ENCODE measurements around the gene LBHD1.

DNA sequence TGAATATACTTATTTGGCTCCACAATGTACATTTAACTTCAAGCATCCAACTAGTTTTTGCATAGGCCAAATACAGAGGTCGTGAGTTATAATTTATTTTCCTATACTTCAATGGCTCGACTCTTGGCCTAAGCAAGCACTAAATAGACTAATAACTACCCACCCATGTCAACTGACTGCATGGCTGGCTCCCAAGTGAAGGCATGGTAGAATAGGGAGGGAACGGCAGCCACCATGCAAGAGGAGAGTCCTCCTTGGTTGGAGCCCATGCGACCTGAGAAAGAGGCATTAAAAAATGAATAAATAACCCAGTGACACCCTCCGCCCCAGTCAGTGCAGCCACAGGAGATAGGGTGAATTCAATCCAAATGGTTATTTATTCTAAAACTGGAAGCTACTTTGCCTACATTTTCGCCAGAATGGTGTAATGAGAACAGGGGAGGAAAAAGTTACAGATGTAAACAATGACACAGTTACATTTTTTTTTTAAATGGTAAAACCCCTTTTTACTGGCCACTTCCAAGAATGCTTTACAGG lies 40.3 kb upstream of the LBHD1 start:
- no peak for TF ChIP-seq TARDBP (IDR thresholded peaks at IDR 0.05)
- TF ChIP-seq SUZ12 (IDR thresholded peaks at IDR 0.05): no peak
- no peak for TF ChIP-seq NFRKB (IDR thresholded peaks at IDR 0.05)
- TF ChIP-seq SP1 (IDR thresholded peaks at IDR 0.05): no peak
- no peak for TF ChIP-seq FOXK2 (IDR thresholded peaks at IDR 0.05)
- TF ChIP-seq FOXM1 (IDR thresholded peaks at IDR 0.05; ENCODE audit: borderline replicate concordance): no peak
- TF ChIP-seq BHLHE40 (IDR thresholded peaks at IDR 0.05; ENCODE audit: borderline replicate concordance): no peak
- TF ChIP-seq ELF4 (IDR thresholded peaks at IDR 0.05): no peak
- TF ChIP-seq ZNF384 (IDR thresholded peaks at IDR 0.05): no peak

Data from HEK293T (cell line).